T-cell (primary cell): ENCODE data around the gene P2RY11. TPM values are rescaled to one million over a fixed set of nuclear protein-coding genes. Genes with fewer than 3 reads are reported as not detected.

Experiments
- total RNA-seq, 35 experiments: library from RNA in 6 of 35; stranded (reverse) in 6 of 35; fragments of 120-200 nt in 1 of 35; gene quantifications; one replicate each; pipeline versions ENCODE4 v1.2.1 to v1.2.4 and lab custom pipeline; 2013 to 2026

Gene P2RY11
- total RNA-seq, 5 donors from 2014 or later (not counting 1 experiment from before 2014, with no cell fraction given): 58.8 to 75.2 (median 61.7) TPM

Other genes with a start within 250 kb of the P2RY11 start
- gene OLFM2, start 175.2 kb upstream of the P2RY11 start, total RNA-seq: 10 to 100 TPM in 3 of 5 donors, 1 to 10 TPM in 2; 6.0 to 18.0 (median 11.9) TPM
- 1 to 10 TPM in 3 of 5 donors, under 1 TPM in 2; 0.13 to 3.4 (median 2.2) TPM for gene COL5A3, start 101.2 kb upstream of the P2RY11 start, total RNA-seq
- not detected for gene RDH8, start 98.2 kb upstream of the P2RY11 start, total RNA-seq
- 100 to 1,000 TPM in 3 of 5 donors, 10 to 100 TPM in 2; 75.5 to 116 (median 109) TPM for gene SHFL, start 25.4 kb upstream of the P2RY11 start, total RNA-seq
- 1 to 10 TPM in 3 of 5 donors, under 1 TPM in 2; 0.37 to 1.7 (median 1.1) TPM for gene ANGPTL6, start 9.0 kb upstream of the P2RY11 start, total RNA-seq
- gene PPAN, start 5.3 kb upstream of the P2RY11 start, total RNA-seq: 100 to 1,000 TPM in 3 of 5 donors, 10 to 100 TPM in 2; 89.3 to 140 (median 123) TPM
- gene EIF3G, start 8.2 kb downstream of the P2RY11 start, total RNA-seq: 100 to 1,000 TPM; 288 to 435 (median 387) TPM
- 100 to 1,000 TPM; 199 to 245 (median 235) TPM for gene DNMT1, start 83.3 kb downstream of the P2RY11 start, total RNA-seq
- gene S1PR2, start 119.6 kb downstream of the P2RY11 start, total RNA-seq: 10 to 100 TPM in 2 of 5 donors, 1 to 10 TPM in 3; 6.2 to 11.4 (median 9.8) TPM
- gene MRPL4, start 140.5 kb downstream of the P2RY11 start, total RNA-seq: 10 to 100 TPM; 32.9 to 56.6 (median 53.1) TPM
- 10 to 100 TPM in 1 of 5 donors, 1 to 10 TPM in 4; 4.2 to 11.0 (median 5.9) TPM for gene ICAM1, start 159.4 kb downstream of the P2RY11 start, total RNA-seq
- under 1 TPM; 0.47 to 0.79 (median 0.53) TPM for gene ICAM4, start 175.3 kb downstream of the P2RY11 start, total RNA-seq
- 1 to 10 TPM in 1 of 5 donors, under 1 TPM in 4; 0.20 to 1.1 (median 0.59) TPM for gene ICAM5, start 178.3 kb downstream of the P2RY11 start, total RNA-seq
- gene ZGLP1, start 198.1 kb downstream of the P2RY11 start, total RNA-seq: 10 to 100 TPM in 2 of 5 donors, 1 to 10 TPM in 3; 3.9 to 11.8 (median 8.1) TPM
- 10 to 100 TPM in 3 of 5 donors, 1 to 10 TPM in 2; 5.7 to 16.8 (median 11.4) TPM for gene FDX2, start 204.3 kb downstream of the P2RY11 start, total RNA-seq
- gene RAVER1, start 221.8 kb downstream of the P2RY11 start, total RNA-seq: 10 to 100 TPM; 31.5 to 68.2 (median 61.2) TPM
- gene ICAM3, start 227.9 kb downstream of the P2RY11 start, total RNA-seq: 100 to 1,000 TPM; 167 to 233 (median 183) TPM